ENCODE results near the gene CKAP2L. TPM values are rescaled to one million over a fixed set of nuclear protein-coding genes. Genes with fewer than 3 reads are reported as not detected.

CKAP2L gene
- polyA plus RNA-seq, 2 donors, result 1.6 to 3.5 TPM

DNA sequence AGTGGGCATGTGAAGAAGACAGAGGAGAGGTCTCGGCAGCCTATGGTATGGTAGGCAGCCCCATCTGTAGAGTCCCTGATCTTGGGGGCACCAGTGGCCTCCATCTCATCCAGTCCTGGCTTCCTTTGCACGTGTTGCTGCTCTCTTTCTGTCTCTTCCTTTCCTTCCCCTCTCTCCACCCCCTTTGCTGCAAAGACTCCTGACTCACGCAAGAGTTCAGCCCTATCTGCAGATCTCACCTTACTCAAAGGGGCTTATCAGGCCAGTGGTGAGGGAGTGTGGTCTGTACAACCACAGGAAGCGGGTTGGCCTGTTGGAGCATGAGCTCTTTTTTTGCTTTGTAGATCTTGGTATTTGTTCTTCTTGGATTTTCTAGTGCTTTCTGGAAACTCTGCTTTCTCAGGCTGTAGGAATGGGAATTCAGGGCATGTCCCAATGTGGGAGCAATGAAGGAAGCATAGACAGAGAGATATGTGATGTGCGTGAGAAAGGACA, 58.2 kb downstream of the CKAP2L start:
- no peak overlapping the region for H3K4me3 ChIP-seq (ENCODE audit: low read depth in 1 of 2, low read length in 2 of 2)
- WGBS, 2 donors, result 51 to 57% methylated on average over 5 of the region's 5 CpGs
- H3K4me1 ChIP-seq (ENCODE audit: control insufficient read depth in 2 of 2, insufficient read depth in 2 of 2, low read length in 1 of 2), result peaks cover 0 to 2% of the 10 kb centered on the region in 2 donors
- no peak overlapping the region for H3K27ac ChIP-seq (ENCODE audit: low read depth in 2 of 2, low read length in 1 of 2)
- no peaks in the 10 kb centered on the region for H3K9me3 ChIP-seq (ENCODE audit: control insufficient read depth in 2 of 2, insufficient read depth in 1 of 2, low read depth in 1 of 2, low read length in 1 of 2)
- H3K27me3 ChIP-seq (ENCODE audit: control insufficient read depth in 1 of 2, insufficient read depth in 2 of 2, low read length in 2 of 2), result no peaks in the 10 kb centered on the region
- no peaks in the 10 kb centered on the region for H3K36me3 ChIP-seq (ENCODE audit: control insufficient read depth in 2 of 2, insufficient read depth in 2 of 2, low read length in 1 of 2)

DNA sequence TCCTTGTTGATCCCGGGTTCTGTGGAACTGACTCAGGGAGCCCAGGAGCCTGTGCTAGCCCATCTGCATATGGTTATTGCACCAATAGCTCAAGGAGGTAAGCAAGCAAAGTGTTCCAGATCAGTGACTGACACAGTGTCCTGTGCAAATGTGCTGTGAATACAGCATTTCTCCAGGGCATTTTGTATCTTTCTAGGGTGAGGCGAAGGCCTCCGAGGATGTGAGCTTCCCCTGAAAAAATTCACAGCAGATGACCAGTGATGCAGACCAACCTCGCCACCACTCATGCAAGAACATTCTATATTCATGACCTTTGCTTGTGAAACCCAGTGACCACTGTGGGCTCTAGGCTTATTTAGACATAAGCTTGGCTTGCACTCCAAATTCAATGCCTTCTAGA, 58.8 kb downstream of the CKAP2L start:
- peaks cover 0 to 2% of the 10 kb centered on the region in 2 donors for H3K4me1 ChIP-seq (ENCODE audit: control insufficient read depth in 2 of 2, insufficient read depth in 2 of 2, low read length in 1 of 2)
- WGBS, 2 donors, result 92% methylated on average over 4 of the region's 4 CpGs
- no peak overlapping the region for H3K27ac ChIP-seq (ENCODE audit: low read depth in 2 of 2, low read length in 1 of 2)
- H3K27me3 ChIP-seq (ENCODE audit: control insufficient read depth in 1 of 2, insufficient read depth in 2 of 2, low read length in 2 of 2), result no peaks in the 10 kb centered on the region
- no peaks in the 10 kb centered on the region for H3K9me3 ChIP-seq (ENCODE audit: control insufficient read depth in 2 of 2, insufficient read depth in 1 of 2, low read depth in 1 of 2, low read length in 1 of 2)
- H3K36me3 ChIP-seq (ENCODE audit: control insufficient read depth in 2 of 2, insufficient read depth in 2 of 2, low read length in 1 of 2), result no peaks in the 10 kb centered on the region
- no peak overlapping the region for H3K4me3 ChIP-seq (ENCODE audit: low read depth in 1 of 2, low read length in 2 of 2)

DNA sequence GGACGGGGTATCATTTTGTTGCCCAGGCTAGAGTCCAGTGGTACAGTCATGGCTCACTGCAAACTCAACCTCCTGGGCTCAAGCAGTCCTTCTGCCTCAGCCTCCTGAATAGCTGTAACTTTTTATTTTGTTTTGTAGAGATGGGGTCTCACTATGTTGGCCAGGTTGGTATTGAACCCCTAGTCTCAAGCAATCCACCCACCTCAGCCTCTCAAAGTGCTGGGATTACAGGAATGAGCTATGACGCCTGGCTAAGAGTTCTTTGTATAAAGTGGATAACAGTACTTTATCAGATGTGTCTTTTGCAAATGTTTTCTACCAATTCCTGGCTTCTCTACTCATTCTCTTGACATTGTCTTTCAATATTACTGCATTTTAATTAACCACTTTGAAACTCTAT, 60.7 kb downstream of the CKAP2L start:
- H3K27ac ChIP-seq (ENCODE audit: low read depth in 2 of 2, low read length in 1 of 2), result no peak overlapping the region
- no peak overlapping the region for H3K4me3 ChIP-seq (ENCODE audit: low read depth in 1 of 2, low read length in 2 of 2)
- H3K27me3 ChIP-seq (ENCODE audit: control insufficient read depth in 1 of 2, insufficient read depth in 2 of 2, low read length in 2 of 2), result no peaks in the 10 kb centered on the region
- no peaks in the 10 kb centered on the region for H3K36me3 ChIP-seq (ENCODE audit: control insufficient read depth in 2 of 2, insufficient read depth in 2 of 2, low read length in 1 of 2)
- H3K9me3 ChIP-seq (ENCODE audit: control insufficient read depth in 2 of 2, insufficient read depth in 1 of 2, low read depth in 1 of 2, low read length in 1 of 2), result no peaks in the 10 kb centered on the region
- peaks cover 0 to 2% of the 10 kb centered on the region in 2 donors for H3K4me1 ChIP-seq (ENCODE audit: control insufficient read depth in 2 of 2, insufficient read depth in 2 of 2, low read length in 1 of 2)
- whole genome bisulfite sequencing, 2 donors, result 43 to 72% methylated on average over 2 of the region's 2 CpGs

DNA sequence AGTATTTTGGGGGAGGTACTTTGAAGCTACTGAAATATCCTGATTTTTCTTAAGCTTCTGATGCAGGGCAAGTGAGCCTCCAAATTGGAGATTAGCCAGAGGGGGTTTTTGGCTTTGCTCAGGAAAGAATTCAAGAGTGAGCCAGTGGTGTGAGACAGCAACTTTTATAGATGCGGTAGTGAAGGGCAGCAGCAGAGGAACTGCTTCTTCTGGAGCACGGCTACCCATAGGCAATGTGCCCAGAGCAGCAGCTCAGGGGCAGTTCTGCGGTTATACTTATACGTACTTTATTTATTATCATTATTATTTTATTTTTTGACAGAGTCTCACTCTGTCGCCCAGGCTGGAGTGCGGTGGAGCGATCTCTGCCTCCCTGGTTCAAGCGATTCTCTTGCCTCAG, 63.4 kb downstream of the CKAP2L start:
- WGBS, 2 donors, result 85 to 86% methylated on average over 8 of the region's 8 CpGs
- Histone ChIP-seq H3K9me3 (ENCODE audit: control insufficient read depth in 2 of 2, insufficient read depth in 1 of 2, low read depth in 1 of 2, low read length in 1 of 2) (no peaks in the 10 kb centered on the region), H3K4me1 (ENCODE audit: control insufficient read depth in 2 of 2, insufficient read depth in 2 of 2, low read length in 1 of 2) (no peaks in the 10 kb centered on the region), H3K36me3 (ENCODE audit: control insufficient read depth in 2 of 2, insufficient read depth in 2 of 2, low read length in 1 of 2) (no peaks in the 10 kb centered on the region), H3K4me3 (ENCODE audit: low read depth in 1 of 2, low read length in 2 of 2) (no peak overlapping the region), H3K27ac (ENCODE audit: low read depth in 2 of 2, low read length in 1 of 2) (no peak overlapping the region), H3K27me3 (ENCODE audit: control insufficient read depth in 1 of 2, insufficient read depth in 2 of 2, low read length in 2 of 2) (no peaks in the 10 kb centered on the region)

DNA sequence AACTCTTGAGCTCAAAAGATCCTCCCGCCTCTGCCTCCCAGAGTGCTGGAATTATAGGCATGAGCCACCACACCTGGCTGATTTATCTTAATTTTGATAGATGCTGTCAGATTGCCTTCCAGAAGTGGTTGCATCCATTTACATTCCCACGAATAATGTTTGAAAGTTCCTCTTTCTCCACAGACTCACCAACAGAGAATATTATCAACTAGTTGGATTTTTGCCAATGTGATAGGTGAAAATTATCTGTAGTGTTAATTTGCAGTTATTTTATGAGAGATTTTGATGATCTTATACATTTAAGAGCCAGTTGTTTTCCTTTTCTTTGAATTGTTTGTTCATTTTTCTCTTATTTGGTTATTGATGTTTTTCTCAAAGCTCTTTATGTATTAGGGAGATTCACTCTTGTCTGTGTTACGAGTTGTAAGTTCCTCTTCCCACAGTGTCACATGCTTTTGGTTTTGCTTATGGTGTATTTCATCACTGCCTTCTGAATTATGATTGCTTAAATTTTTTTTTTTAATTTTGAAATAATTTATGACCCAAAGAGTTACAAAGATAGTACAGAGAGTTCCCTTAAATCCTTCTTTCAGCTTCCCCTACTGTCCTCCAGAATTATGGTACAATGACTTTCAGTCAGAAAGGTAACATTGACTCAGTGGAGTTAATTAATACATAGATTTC, 64.3 kb downstream of the CKAP2L start:
- WGBS, 2 donors, result 66 to 72% methylated on average over 3 of the region's 3 CpGs
- Histone ChIP-seq H3K4me1 (ENCODE audit: control insufficient read depth in 2 of 2, insufficient read depth in 2 of 2, low read length in 1 of 2) (no peaks in the 10 kb centered on the region), H3K9me3 (ENCODE audit: control insufficient read depth in 2 of 2, insufficient read depth in 1 of 2, low read depth in 1 of 2, low read length in 1 of 2) (no peaks in the 10 kb centered on the region), H3K4me3 (ENCODE audit: low read depth in 1 of 2, low read length in 2 of 2) (no peak overlapping the region), H3K36me3 (ENCODE audit: control insufficient read depth in 2 of 2, insufficient read depth in 2 of 2, low read length in 1 of 2) (no peaks in the 10 kb centered on the region), H3K27me3 (ENCODE audit: control insufficient read depth in 1 of 2, insufficient read depth in 2 of 2, low read length in 2 of 2) (no peaks in the 10 kb centered on the region), H3K27ac (ENCODE audit: low read depth in 2 of 2, low read length in 1 of 2) (no peak overlapping the region)

DNA sequence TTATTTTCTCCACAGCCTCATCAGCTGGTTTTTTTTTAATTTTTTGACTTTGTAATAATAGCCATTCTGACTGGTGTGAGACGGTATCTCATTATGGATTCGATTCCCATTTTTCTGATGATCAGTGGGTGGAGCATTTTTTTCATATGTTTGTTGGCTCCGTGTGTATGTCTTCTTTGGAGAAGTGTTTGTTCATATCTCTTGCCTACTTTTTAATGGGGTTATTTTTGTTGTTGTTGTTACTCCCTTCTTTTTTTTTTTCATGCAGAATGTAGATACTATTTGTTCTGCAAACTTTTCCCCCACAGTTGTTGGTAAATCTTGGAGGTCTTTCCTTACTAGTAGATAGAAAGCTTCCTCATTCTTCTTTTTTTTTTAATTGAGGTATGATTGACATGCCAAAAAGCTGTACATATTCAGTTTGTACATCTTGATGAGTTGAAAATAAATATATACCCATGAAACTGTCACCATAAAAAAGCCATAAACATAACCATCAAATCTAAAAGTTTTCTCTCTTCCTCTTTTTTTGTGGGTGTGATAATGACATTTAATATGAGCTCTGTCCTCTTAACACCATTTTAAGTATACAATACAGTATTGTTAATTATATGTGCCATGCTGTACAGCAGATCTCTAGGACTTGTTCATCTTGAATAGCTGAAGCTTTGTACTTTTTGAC, 65.4 kb downstream of the CKAP2L start:
- no peaks in the 10 kb centered on the region for H3K4me1 ChIP-seq (ENCODE audit: control insufficient read depth in 2 of 2, insufficient read depth in 2 of 2, low read length in 1 of 2)
- no peaks in the 10 kb centered on the region for H3K9me3 ChIP-seq (ENCODE audit: control insufficient read depth in 2 of 2, insufficient read depth in 1 of 2, low read depth in 1 of 2, low read length in 1 of 2)
- no peak overlapping the region for H3K27ac ChIP-seq (ENCODE audit: low read depth in 2 of 2, low read length in 1 of 2)
- H3K4me3 ChIP-seq (ENCODE audit: low read depth in 1 of 2, low read length in 2 of 2), result no peak overlapping the region
- WGBS, 2 donors, result 86 to 87% methylated on average over 3 of the region's 3 CpGs
- no peaks in the 10 kb centered on the region for H3K36me3 ChIP-seq (ENCODE audit: control insufficient read depth in 2 of 2, insufficient read depth in 2 of 2, low read length in 1 of 2)
- H3K27me3 ChIP-seq (ENCODE audit: control insufficient read depth in 1 of 2, insufficient read depth in 2 of 2, low read length in 2 of 2), result no peaks in the 10 kb centered on the region

DNA sequence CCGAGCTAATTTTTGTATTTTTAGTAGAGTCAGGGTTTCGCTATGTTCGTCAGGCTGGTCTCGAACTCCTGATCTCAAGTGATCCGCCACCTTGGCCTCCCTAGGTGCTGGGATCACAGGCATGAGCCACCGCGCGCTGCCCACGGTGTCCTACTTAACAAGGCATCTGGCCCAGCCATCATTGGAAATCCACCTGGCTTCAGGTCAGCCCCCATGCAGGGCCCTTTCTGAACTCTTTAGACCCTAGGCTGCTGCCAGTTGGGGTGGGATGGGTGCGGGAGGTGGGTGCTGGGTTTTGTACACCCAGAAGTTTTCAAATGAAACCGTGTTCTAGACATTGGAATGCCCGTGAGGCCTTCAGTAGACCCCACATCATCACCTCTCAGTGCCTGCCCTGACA, 70.2 kb downstream of the CKAP2L start:
- Histone ChIP-seq H3K36me3 (ENCODE audit: control insufficient read depth in 2 of 2, insufficient read depth in 2 of 2, low read length in 1 of 2) (no peaks in the 10 kb centered on the region), H3K9me3 (ENCODE audit: control insufficient read depth in 2 of 2, insufficient read depth in 1 of 2, low read depth in 1 of 2, low read length in 1 of 2) (no peaks in the 10 kb centered on the region), H3K27me3 (ENCODE audit: control insufficient read depth in 1 of 2, insufficient read depth in 2 of 2, low read length in 2 of 2) (no peaks in the 10 kb centered on the region), H3K4me3 (ENCODE audit: low read depth in 1 of 2, low read length in 2 of 2) (no peak overlapping the region), H3K27ac (ENCODE audit: low read depth in 2 of 2, low read length in 1 of 2) (no peak overlapping the region), H3K4me1 (ENCODE audit: control insufficient read depth in 2 of 2, insufficient read depth in 2 of 2, low read length in 1 of 2) (peaks cover 0 to 8% of the 10 kb centered on the region in 2 donors)
- WGBS, 2 donors, result 97 to 98% methylated on average over 12 of the region's 12 CpGs

DNA sequence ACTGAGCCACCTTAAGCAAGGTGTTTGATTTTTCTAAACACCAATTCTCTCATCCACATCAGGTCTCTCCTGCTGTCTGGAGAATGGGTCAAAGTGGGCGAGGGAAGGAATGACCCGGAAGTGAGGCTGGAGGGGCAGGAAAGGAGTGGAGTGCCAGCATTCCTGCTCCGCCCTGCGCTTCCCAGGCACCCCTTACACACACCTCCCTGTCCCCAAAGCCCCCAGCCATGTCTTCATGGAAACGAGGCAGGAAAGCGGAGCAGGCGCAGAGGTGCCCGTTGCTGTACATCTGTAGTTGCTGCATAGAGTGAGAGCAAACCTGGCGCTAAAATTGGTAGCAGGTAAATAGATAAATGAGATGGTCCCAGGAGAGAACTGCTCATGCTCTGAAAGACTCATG, 70.8 kb downstream of the CKAP2L start:
- Histone ChIP-seq H3K4me3 (ENCODE audit: low read depth in 1 of 2, low read length in 2 of 2) (no peak overlapping the region), H3K4me1 (ENCODE audit: control insufficient read depth in 2 of 2, insufficient read depth in 2 of 2, low read length in 1 of 2) (peaks cover 0 to 8% of the 10 kb centered on the region in 2 donors), H3K27ac (ENCODE audit: low read depth in 2 of 2, low read length in 1 of 2) (no peak overlapping the region), H3K36me3 (ENCODE audit: control insufficient read depth in 2 of 2, insufficient read depth in 2 of 2, low read length in 1 of 2) (no peaks in the 10 kb centered on the region), H3K9me3 (ENCODE audit: control insufficient read depth in 2 of 2, insufficient read depth in 1 of 2, low read depth in 1 of 2, low read length in 1 of 2) (no peaks in the 10 kb centered on the region), H3K27me3 (ENCODE audit: control insufficient read depth in 1 of 2, insufficient read depth in 2 of 2, low read length in 2 of 2) (no peaks in the 10 kb centered on the region)
- 88 to 92% methylated on average over 9 of the region's 9 CpGs for WGBS, 2 donors

DNA sequence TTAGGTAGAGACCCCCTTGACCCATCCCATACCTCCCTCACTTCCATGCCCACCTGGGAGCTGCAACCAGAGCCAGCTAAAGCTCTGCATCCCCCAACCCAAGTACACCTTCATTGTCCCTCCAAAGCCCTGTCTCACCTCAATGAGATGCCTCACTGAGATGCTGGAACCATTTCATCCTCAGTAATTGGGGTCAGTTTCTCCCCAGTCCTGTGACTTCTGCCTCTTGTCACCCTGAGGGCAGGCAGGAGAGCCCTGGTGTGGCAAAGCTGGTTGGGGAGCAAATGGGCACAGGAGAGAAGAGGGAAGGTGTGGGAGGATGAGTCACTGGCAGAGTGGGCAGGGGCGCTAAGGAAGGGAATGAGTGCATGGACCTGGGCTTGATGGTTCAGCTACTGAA, 71.5 kb downstream of the CKAP2L start:
- H3K27me3 ChIP-seq (ENCODE audit: control insufficient read depth in 1 of 2, insufficient read depth in 2 of 2, low read length in 2 of 2), result no peaks in the 10 kb centered on the region
- H3K27ac ChIP-seq (ENCODE audit: low read depth in 2 of 2, low read length in 1 of 2), result peak overlapping the region in 1 of 2 donors; percentile 70
- no peaks in the 10 kb centered on the region for H3K9me3 ChIP-seq (ENCODE audit: control insufficient read depth in 2 of 2, insufficient read depth in 1 of 2, low read depth in 1 of 2, low read length in 1 of 2)
- WGBS, 2 donors, result 56 to 64% methylated on average over 1 of the region's 1 CpG
- H3K36me3 ChIP-seq (ENCODE audit: control insufficient read depth in 2 of 2, insufficient read depth in 2 of 2, low read length in 1 of 2), result no peaks in the 10 kb centered on the region
- H3K4me3 ChIP-seq (ENCODE audit: low read depth in 1 of 2, low read length in 2 of 2), result no peak overlapping the region
- H3K4me1 ChIP-seq (ENCODE audit: control insufficient read depth in 2 of 2, insufficient read depth in 2 of 2, low read length in 1 of 2), result peaks cover 0 to 8% of the 10 kb centered on the region in 2 donors

DNA sequence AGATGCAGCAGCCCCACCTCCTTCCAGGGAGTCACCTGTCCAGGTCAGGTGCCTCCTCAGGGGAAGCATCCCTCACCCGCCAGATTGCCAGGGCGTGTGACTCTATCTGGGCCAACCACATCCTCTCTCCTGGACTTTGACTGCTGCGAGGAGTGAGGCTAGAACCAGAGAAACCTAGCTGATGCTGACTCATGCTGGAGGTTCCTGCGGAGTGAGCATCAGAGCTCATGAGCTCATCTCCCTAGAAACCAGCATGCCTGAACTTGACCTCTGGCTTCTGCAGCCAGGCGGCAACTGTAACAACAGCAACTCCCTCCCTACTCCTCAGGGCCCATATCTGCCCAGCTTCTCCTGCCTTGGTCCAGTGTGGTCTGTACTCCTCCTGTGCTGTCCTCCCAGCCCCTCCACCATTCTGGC, 71.9 kb downstream of the CKAP2L start:
- peak overlapping the region; percentile 14 to 70 for H3K27ac ChIP-seq (ENCODE audit: low read depth in 2 of 2, low read length in 1 of 2)
- WGBS, 2 donors, result 21 to 28% methylated on average over 5 of the region's 5 CpGs
- peaks cover 0 to 8% of the 10 kb centered on the region in 2 donors for H3K4me1 ChIP-seq (ENCODE audit: control insufficient read depth in 2 of 2, insufficient read depth in 2 of 2, low read length in 1 of 2)
- no peak overlapping the region for H3K4me3 ChIP-seq (ENCODE audit: low read depth in 1 of 2, low read length in 2 of 2)
- no peaks in the 10 kb centered on the region for H3K27me3 ChIP-seq (ENCODE audit: control insufficient read depth in 1 of 2, insufficient read depth in 2 of 2, low read length in 2 of 2)
- no peaks in the 10 kb centered on the region for H3K9me3 ChIP-seq (ENCODE audit: control insufficient read depth in 2 of 2, insufficient read depth in 1 of 2, low read depth in 1 of 2, low read length in 1 of 2)
- H3K36me3 ChIP-seq (ENCODE audit: control insufficient read depth in 2 of 2, insufficient read depth in 2 of 2, low read length in 1 of 2), result no peaks in the 10 kb centered on the region
